Testis (tissue), 2 donors: ENCODE measurements around the gene RAET1G.
"Not testable (repeated sequence)": the region's sequence is repeated elsewhere in the genome, so short reads cannot be mapped to it uniquely, and the experiment has no call there.

ENCODE experiments used
- POLR2A ChIP-seq: fragments of 450-650 bp; IDR thresholded peaks from one replicate; pipeline ENCODE4 v1.6.1; 2017; ENCODE audit warnings: antibody characterized with exemption, mild to moderate bottlenecking, moderate library complexity
- TF ChIP-seq, protein P1 (sequence below), 3 experiments: fragments of 450-650 bp in 2 of 3; fragments of 200-600 bp in 1 of 3; sonication (generic) in 1 of 3; IDR thresholded peaks; one replicate each; pipeline ENCODE4 v1.5.1; 2016 to 2019; ENCODE audit warnings: antibody characterized with exemption in 3 of 3, mild to moderate bottlenecking in 2 of 3, moderate library complexity in 1 of 3

DNA sequence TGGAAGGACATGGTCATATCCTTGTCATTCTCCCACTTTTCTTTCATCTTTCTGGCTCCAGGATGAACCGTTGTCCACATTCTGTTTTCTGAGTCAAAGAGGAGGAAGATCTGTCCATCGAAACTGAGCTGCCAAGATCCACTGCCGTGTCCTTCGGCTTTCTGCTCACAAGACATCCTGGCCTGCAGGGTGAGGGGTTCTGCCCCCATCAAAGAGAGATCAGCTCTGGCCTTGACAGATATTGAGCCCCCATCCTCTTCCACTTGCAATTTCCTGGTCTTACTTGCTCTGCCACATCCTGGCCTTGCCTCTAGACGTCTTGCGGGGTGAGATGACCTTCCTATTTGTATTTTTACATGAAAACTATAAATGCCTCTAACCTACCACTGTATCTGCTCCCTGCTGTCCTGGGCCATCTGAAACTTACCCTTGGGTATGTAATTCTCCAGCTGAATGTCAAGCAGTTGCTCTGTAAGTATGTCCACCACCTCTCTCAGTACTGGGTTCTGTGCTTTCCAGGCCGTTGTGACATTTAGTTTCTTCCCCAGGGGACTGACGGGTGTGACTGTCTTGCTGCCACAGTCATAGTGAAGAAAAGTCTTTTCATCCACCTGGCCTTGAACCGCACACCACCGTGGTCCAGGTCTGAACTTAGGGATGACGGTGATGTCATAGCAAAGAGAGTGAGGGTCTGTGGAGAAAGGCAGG, 3.6 kb downstream of the RAET1G start:
- not testable (repeated sequence) for TF ChIP-seq POLR2A
- TF ChIP-seq, protein P1, sequence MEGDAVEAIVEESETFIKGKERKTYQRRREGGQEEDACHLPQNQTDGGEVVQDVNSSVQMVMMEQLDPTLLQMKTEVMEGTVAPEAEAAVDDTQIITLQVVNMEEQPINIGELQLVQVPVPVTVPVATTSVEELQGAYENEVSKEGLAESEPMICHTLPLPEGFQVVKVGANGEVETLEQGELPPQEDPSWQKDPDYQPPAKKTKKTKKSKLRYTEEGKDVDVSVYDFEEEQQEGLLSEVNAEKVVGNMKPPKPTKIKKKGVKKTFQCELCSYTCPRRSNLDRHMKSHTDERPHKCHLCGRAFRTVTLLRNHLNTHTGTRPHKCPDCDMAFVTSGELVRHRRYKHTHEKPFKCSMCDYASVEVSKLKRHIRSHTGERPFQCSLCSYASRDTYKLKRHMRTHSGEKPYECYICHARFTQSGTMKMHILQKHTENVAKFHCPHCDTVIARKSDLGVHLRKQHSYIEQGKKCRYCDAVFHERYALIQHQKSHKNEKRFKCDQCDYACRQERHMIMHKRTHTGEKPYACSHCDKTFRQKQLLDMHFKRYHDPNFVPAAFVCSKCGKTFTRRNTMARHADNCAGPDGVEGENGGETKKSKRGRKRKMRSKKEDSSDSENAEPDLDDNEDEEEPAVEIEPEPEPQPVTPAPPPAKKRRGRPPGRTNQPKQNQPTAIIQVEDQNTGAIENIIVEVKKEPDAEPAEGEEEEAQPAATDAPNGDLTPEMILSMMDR (IDR thresholded peaks at IDR 0.05) = not testable (repeated sequence)
